HCT116 (cell line): Measurements from ENCODE around the gene CDC42EP3.

ENCODE experiments used
- CEBPB ChIP-seq: IDR thresholded peaks from 2 replicates; pipeline ENCODE4 v1.6.1; 2012; ENCODE audit warnings: low read depth
- CTCF ChIP-seq, 3 experiments: fragments of 200-600 bp in 1 of 3; sonication (generic) in 1 of 3; IDR thresholded peaks in 2 of 3; conservative IDR thresholded peaks in 1 of 3; 2 replicates each; pipeline ENCODE4 v1.5.1; 2012 to 2017; ENCODE audit warnings: low read depth in 2 of 3, low read length in 2 of 3, antibody characterized with exemption in 1 of 3, borderline replicate concordance in 1 of 3, control low read depth in 1 of 3, mild to moderate bottlenecking in 1 of 3, mixed read lengths in 1 of 3, mixed run types in 1 of 3, moderate library complexity in 1 of 3; ENCODE audit not compliant: insufficient read depth in 1 of 3
- TCF7L2 ChIP-seq: IDR thresholded peaks from 2 replicates; pipeline ENCODE4 v1.7.0; 2011; ENCODE audit warnings: borderline replicate concordance, inconsistent platforms; ENCODE audit not compliant: insufficient read depth, insufficient read length; ENCODE audit errors: extremely low read depth

GRCh38 chr2:37698931-37699481 lies 27.6 kb upstream of the CDC42EP3 start:
- TF ChIP-seq CTCF (IDR thresholded peaks at IDR 0.05 in 2 of 3, conservative IDR thresholded peaks at IDR 0.05 in 1 of 3; ENCODE audit: borderline replicate concordance in 1 of 3, insufficient read depth in 1 of 3, low read depth in 2 of 3, low read length in 2 of 3) (no peak), TCF7L2 (no peak), CEBPB (no peak)
